ENCODE results near the gene ARHGAP8. TPM values are rescaled to one million over a fixed set of nuclear protein-coding genes. Genes with fewer than 3 reads are reported as not detected.

ARHGAP8 gene
- total RNA-seq, 2 experiments from 2014 or later, result 0.30 to 0.37 TPM

GRCh38 chr22:44712962-44713361 is 39.4 kb upstream of the ARHGAP8 start:
- Mint-ChIP-seq H3K9me3 (no peaks in the 10 kb centered on the region), H3K27me3 (no peaks in the 10 kb centered on the region), H3K27ac (peak overlapping the region; percentile 54), H3K4me1 (peaks cover 11% of the 10 kb centered on the region), H3K4me3 (no peak overlapping the region), H3K36me3 (ENCODE audit: low read depth) (no peaks in the 10 kb centered on the region)
- ChIA-PET POLR2A (no interaction called here), CTCF (interaction anchor here (1.2 kb wide), 1 partner anchor 10 kb away, joined by 5 read pairs; no protein-coding TSS in a partner anchor)
- DNase-seq, result no peak

GRCh38 chr22:44714703-44715350 is 37.5 kb upstream of the ARHGAP8 start:
- H3K9me3 Mint-ChIP-seq, result no peaks in the 10 kb centered on the region
- no peak overlapping the region for H3K4me3 Mint-ChIP-seq
- H3K36me3 Mint-ChIP-seq (ENCODE audit: low read depth), result no peaks in the 10 kb centered on the region
- no peaks in the 10 kb centered on the region for H3K27me3 Mint-ChIP-seq
- ChIA-PET CTCF (interaction anchor here (1.2 to 1.9 kb wide), 2 partner anchors 10 to 30 kb away, joined by 3 to 9 read pairs; no protein-coding TSS in a partner anchor), POLR2A (interaction anchor here (0.7 kb wide), 1 partner anchor 72 kb away, joined by 3 read pairs; no protein-coding TSS in a partner anchor)
- DNase-seq, result no peak
- peak overlapping the region; percentile 36 for H3K27ac Mint-ChIP-seq
- peaks cover 13% of the 10 kb centered on the region for H3K4me1 Mint-ChIP-seq

GRCh38 chr22:44718418-44718817 is 34.0 kb upstream of the ARHGAP8 start:
- no peaks in the 10 kb centered on the region for H3K9me3 Mint-ChIP-seq
- no peaks in the 10 kb centered on the region for H3K27me3 Mint-ChIP-seq
- no peak overlapping the region for H3K27ac Mint-ChIP-seq
- no peak overlapping the region for H3K4me3 Mint-ChIP-seq
- POLR2A ChIA-PET, result no interaction called here
- peaks cover 6% of the 10 kb centered on the region for H3K4me1 Mint-ChIP-seq
- H3K36me3 Mint-ChIP-seq (ENCODE audit: low read depth), result no peaks in the 10 kb centered on the region
- DNase-seq, result no peak
- CTCF ChIA-PET, result interaction anchor here (0.8 kb wide), 1 partner anchor 12 kb away, joined by 4 read pairs; no protein-coding TSS in a partner anchor

- Mint-ChIP-seq H3K27me3 (no peaks in the 10 kb centered on the region), H3K9me3 (no peaks in the 10 kb centered on the region), H3K4me1 (peaks cover 6% of the 10 kb centered on the region), H3K27ac (no peak overlapping the region), H3K36me3 (ENCODE audit: low read depth) (no peaks in the 10 kb centered on the region), H3K4me3 (no peak overlapping the region)
- DNase-seq, result no peak
- ChIA-PET CTCF (interaction anchor here (0.7 to 1.3 kb wide), 3 partner anchors 11 to 35 kb away, joined by 3 read pairs; no protein-coding TSS in a partner anchor), POLR2A (no interaction called here)
Measured at GRCh38 chr22:44719586-44720368, 32.6 kb upstream of the ARHGAP8 start.

GRCh38 chr22:44721213-44721612 is 31.2 kb upstream of the ARHGAP8 start:
- Mint-ChIP-seq H3K9me3 (no peaks in the 10 kb centered on the region), H3K36me3 (ENCODE audit: low read depth) (no peaks in the 10 kb centered on the region), H3K27me3 (no peaks in the 10 kb centered on the region), H3K27ac (no peak overlapping the region), H3K4me3 (no peak overlapping the region), H3K4me1 (peaks cover 6% of the 10 kb centered on the region)
- POLR2A ChIA-PET, result no interaction called here
- CTCF ChIA-PET, result interaction anchor here (1.3 kb wide), 1 partner anchor 13 kb away, joined by 3 read pairs; no protein-coding TSS in a partner anchor
- no peak for DNase-seq

GRCh38 chr22:44722611-44723010 is 29.8 kb upstream of the ARHGAP8 start:
- DNase-seq, result no peak
- Mint-ChIP-seq H3K9me3 (no peaks in the 10 kb centered on the region), H3K27ac (no peak overlapping the region), H3K4me1 (peaks cover 6% of the 10 kb centered on the region), H3K4me3 (no peak overlapping the region), H3K27me3 (no peaks in the 10 kb centered on the region), H3K36me3 (ENCODE audit: low read depth) (no peaks in the 10 kb centered on the region)
- ChIA-PET POLR2A (no interaction called here), CTCF (interaction anchor here (1.9 kb wide), 1 partner anchor 10 kb away, joined by 5 read pairs; no protein-coding TSS in a partner anchor)

GRCh38 chr22:44723801-44724200 is 28.6 kb upstream of the ARHGAP8 start:
- ChIA-PET CTCF (interaction anchor here (1.9 kb wide), 1 partner anchor 11 kb away, joined by 5 read pairs; no protein-coding TSS in a partner anchor), POLR2A (no interaction called here)
- Mint-ChIP-seq H3K4me1 (peaks cover under 1% of the 10 kb centered on the region), H3K9me3 (no peaks in the 10 kb centered on the region), H3K27ac (no peak overlapping the region), H3K4me3 (no peak overlapping the region), H3K36me3 (ENCODE audit: low read depth) (no peaks in the 10 kb centered on the region), H3K27me3 (no peaks in the 10 kb centered on the region)
- DNase-seq, result no peak

GRCh38 chr22:44724416-44724815 is 28.0 kb upstream of the ARHGAP8 start:
- H3K9me3 Mint-ChIP-seq, result no peaks in the 10 kb centered on the region
- H3K4me3 Mint-ChIP-seq, result no peak overlapping the region
- ChIA-PET CTCF (interaction anchor here (0.8 to 1.7 kb wide), 3 partner anchors 12 to 40 kb away, joined by 3 read pairs; no protein-coding TSS in a partner anchor), POLR2A (no interaction called here)
- no peaks in the 10 kb centered on the region for H3K27me3 Mint-ChIP-seq
- no peak overlapping the region for H3K27ac Mint-ChIP-seq
- no peaks in the 10 kb centered on the region for H3K4me1 Mint-ChIP-seq
- no peak for DNase-seq
- H3K36me3 Mint-ChIP-seq (ENCODE audit: low read depth), result no peaks in the 10 kb centered on the region

- no peaks in the 10 kb centered on the region for H3K36me3 Mint-ChIP-seq (ENCODE audit: low read depth)
- H3K27me3 Mint-ChIP-seq, result no peaks in the 10 kb centered on the region
- ChIA-PET POLR2A (no interaction called here), CTCF (interaction anchor here (0.8 to 1.7 kb wide), 3 partner anchors 12 to 40 kb away, joined by 3 read pairs; no protein-coding TSS in a partner anchor)
- H3K9me3 Mint-ChIP-seq, result no peaks in the 10 kb centered on the region
- H3K4me1 Mint-ChIP-seq, result no peaks in the 10 kb centered on the region
- H3K4me3 Mint-ChIP-seq, result no peak overlapping the region
- H3K27ac Mint-ChIP-seq, result no peak overlapping the region
- no peak for DNase-seq
Measured at GRCh38 chr22:44724859-44725258, 27.5 kb upstream of the ARHGAP8 start.

GRCh38 chr22:44726439-44726838 is 25.9 kb upstream of the ARHGAP8 start:
- Mint-ChIP-seq H3K4me1 (no peaks in the 10 kb centered on the region), H3K27ac (no peak overlapping the region), H3K27me3 (no peaks in the 10 kb centered on the region), H3K36me3 (ENCODE audit: low read depth) (peaks cover 4% of the 10 kb centered on the region), H3K4me3 (no peak overlapping the region), H3K9me3 (no peaks in the 10 kb centered on the region)
- DNase-seq, result no peak
- CTCF ChIA-PET, result interaction anchor here (1.5 to 1.7 kb wide), 2 partner anchors 41 to 42 kb away, joined by 3 read pairs; no protein-coding TSS in a partner anchor
- POLR2A ChIA-PET, result no interaction called here

- Mint-ChIP-seq H3K4me3 (no peak overlapping the region), H3K9me3 (peaks cover under 1% of the 10 kb centered on the region), H3K36me3 (ENCODE audit: low read depth) (peaks cover 4% of the 10 kb centered on the region), H3K27me3 (no peaks in the 10 kb centered on the region), H3K27ac (no peak overlapping the region), H3K4me1 (no peaks in the 10 kb centered on the region)
- ChIA-PET CTCF (interaction anchor here (0.6 to 1.5 kb wide), 2 partner anchors 42 to 1013 kb away, joined by 3 read pairs; no protein-coding TSS in a partner anchor), POLR2A (no interaction called here)
- no peak for DNase-seq
Measured at GRCh38 chr22:44727148-44727547, 25.2 kb upstream of the ARHGAP8 start.

- H3K4me3 Mint-ChIP-seq, result no peak overlapping the region
- CTCF ChIA-PET, result interaction anchor here (1.2 to 1.5 kb wide), 2 partner anchors 30 to 43 kb away, joined by 3 read pairs; no protein-coding TSS in a partner anchor
Measured at GRCh38 chr22:44727709-44728108, 24.7 kb upstream of the ARHGAP8 start.

More at GRCh38 chr22:44727709-44728108, 24.7 kb upstream of the ARHGAP8 start:
- H3K9me3 Mint-ChIP-seq, result peaks cover 2% of the 10 kb centered on the region
- H3K27ac Mint-ChIP-seq, result no peak overlapping the region
- POLR2A ChIA-PET, result no interaction called here
- no peaks in the 10 kb centered on the region for H3K27me3 Mint-ChIP-seq
- peaks cover 4% of the 10 kb centered on the region for H3K36me3 Mint-ChIP-seq (ENCODE audit: low read depth)
- no peak for DNase-seq
- H3K4me1 Mint-ChIP-seq, result no peaks in the 10 kb centered on the region

Measured in activated CD4-positive, alpha-beta T cell treated with anti-CD3 and anti-CD28 coated beads, Interleukin-2, amount 10 ng/mL, durations not matched to agents 7 days and 5 days (primary cell).